Measurements from ENCODE around the gene RC3H1. TPM values are rescaled to one million over a fixed set of nuclear protein-coding genes. Genes with fewer than 3 reads are reported as not detected.

Gene RC3H1
- total RNA-seq, 1 experiment from 2014 or later: 42.1 TPM

DNA sequence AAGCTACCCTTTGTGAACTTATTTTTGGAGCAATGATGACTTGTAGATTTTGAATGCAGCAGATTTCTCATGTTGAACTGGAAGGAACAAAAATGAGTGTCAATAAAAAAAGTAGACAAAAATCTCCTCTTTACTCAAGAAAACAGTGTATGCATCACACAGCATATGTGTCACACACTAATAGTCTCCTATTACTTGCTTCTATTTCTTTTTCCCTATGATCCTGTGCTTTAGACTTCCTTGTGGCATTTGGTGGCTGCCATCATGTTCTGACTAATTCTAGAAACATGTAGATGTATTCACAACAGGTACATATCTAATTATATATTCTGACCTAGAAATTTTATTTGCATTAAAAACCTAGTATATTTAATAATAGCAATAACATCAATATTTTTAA lies 14.3 kb downstream of the RC3H1 start:
- BruUV-seq (replicated peaks): no TSS peak
- Mint-ChIP-seq H3K27me3 (ENCODE audit: unreplicated experiment) (no peaks in the 10 kb centered on the region), H3K4me1 (ENCODE audit: low read depth, unreplicated experiment) (peaks cover 21% of the 10 kb centered on the region), H3K4me3 (ENCODE audit: low read depth, unreplicated experiment) (no peak overlapping the region), H3K9me3 (ENCODE audit: low read depth, unreplicated experiment) (no peaks in the 10 kb centered on the region), H3K27ac (ENCODE audit: unreplicated experiment) (peak overlapping the region; percentile 25), H3K36me3 (ENCODE audit: insufficient read depth, unreplicated experiment) (peaks cover 13% of the 10 kb centered on the region)
- CTCF ChIA-PET: no interaction called here
- DNase-seq: no peak
- TF ChIP-seq, protein P1, sequence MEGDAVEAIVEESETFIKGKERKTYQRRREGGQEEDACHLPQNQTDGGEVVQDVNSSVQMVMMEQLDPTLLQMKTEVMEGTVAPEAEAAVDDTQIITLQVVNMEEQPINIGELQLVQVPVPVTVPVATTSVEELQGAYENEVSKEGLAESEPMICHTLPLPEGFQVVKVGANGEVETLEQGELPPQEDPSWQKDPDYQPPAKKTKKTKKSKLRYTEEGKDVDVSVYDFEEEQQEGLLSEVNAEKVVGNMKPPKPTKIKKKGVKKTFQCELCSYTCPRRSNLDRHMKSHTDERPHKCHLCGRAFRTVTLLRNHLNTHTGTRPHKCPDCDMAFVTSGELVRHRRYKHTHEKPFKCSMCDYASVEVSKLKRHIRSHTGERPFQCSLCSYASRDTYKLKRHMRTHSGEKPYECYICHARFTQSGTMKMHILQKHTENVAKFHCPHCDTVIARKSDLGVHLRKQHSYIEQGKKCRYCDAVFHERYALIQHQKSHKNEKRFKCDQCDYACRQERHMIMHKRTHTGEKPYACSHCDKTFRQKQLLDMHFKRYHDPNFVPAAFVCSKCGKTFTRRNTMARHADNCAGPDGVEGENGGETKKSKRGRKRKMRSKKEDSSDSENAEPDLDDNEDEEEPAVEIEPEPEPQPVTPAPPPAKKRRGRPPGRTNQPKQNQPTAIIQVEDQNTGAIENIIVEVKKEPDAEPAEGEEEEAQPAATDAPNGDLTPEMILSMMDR (IDR thresholded peaks at IDR 0.05; ENCODE audit: unreplicated experiment): no peak
- intact Hi-C loops (cut with micrococcal nuclease; ENCODE audit: unreplicated experiment): no loop called here

DNA sequence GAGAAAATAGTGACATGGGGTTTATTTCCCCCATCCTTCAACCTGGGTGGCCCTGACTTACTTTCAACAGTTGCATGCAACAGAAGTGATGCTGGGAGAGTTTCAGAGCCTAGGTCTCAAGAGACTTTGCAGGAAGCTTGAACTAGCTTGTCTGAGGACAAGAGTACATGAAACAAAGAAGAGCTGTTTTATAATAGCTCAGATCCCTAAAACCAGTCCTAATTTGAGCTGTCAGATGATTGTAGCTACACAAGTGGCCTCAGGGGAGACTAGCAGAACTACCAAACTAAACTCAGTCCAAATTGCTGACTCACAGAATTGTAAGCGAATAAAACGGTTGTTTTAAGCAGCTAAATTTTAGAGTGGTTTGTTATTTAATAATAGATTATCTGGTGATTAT lies 17.1 kb downstream of the RC3H1 start:
- peaks cover 21% of the 10 kb centered on the region for H3K4me1 Mint-ChIP-seq (ENCODE audit: low read depth, unreplicated experiment)
- TF ChIP-seq, protein P1 (IDR thresholded peaks at IDR 0.05; ENCODE audit: unreplicated experiment): no peak
- no peak for DNase-seq
- no peak overlapping the region for H3K4me3 Mint-ChIP-seq (ENCODE audit: low read depth, unreplicated experiment)
- no peaks in the 10 kb centered on the region for H3K9me3 Mint-ChIP-seq (ENCODE audit: low read depth, unreplicated experiment)
- CTCF ChIA-PET: interaction anchor here (0.6 kb wide), 1 partner anchor 825 kb away, joined by 3 read pairs; no protein-coding TSS in a partner anchor
- intact Hi-C loops (cut with micrococcal nuclease; ENCODE audit: unreplicated experiment): no loop called here
- H3K27me3 Mint-ChIP-seq (ENCODE audit: unreplicated experiment): no peaks in the 10 kb centered on the region
- BruUV-seq (replicated peaks): no TSS peak
- no peak overlapping the region for H3K27ac Mint-ChIP-seq (ENCODE audit: unreplicated experiment)
- H3K36me3 Mint-ChIP-seq (ENCODE audit: insufficient read depth, unreplicated experiment): peaks cover 13% of the 10 kb centered on the region

DNA sequence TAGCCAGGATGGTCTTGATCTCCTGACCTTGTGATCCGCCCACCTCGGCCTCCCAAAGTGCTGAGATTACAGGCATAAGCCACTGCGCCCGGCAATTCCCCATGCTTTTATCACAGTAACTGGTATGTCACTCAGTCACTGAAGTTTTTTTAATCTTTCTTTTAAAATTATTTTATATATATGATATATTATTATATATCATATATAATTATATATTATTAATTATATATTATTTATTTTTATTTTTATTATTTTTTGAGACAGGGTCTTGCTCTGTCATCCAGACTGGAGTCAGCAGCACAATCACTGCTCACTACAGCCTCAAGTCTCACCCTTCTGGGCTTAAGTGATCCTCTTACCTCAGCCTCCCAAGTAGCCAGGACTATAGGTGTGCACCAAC lies 18.3 kb downstream of the RC3H1 start:
- CTCF ChIA-PET: interaction anchor here (0.7 kb wide), 1 partner anchor 22 kb away, joined by 3 read pairs; no protein-coding TSS in a partner anchor
- TF ChIP-seq, protein P1 (IDR thresholded peaks at IDR 0.05; ENCODE audit: unreplicated experiment): no peak
- DNase-seq: no peak
- BruUV-seq (replicated peaks): no TSS peak
- Mint-ChIP-seq H3K4me1 (ENCODE audit: low read depth, unreplicated experiment) (peaks cover 13% of the 10 kb centered on the region), H3K27me3 (ENCODE audit: unreplicated experiment) (no peaks in the 10 kb centered on the region), H3K27ac (ENCODE audit: unreplicated experiment) (no peak overlapping the region), H3K9me3 (ENCODE audit: low read depth, unreplicated experiment) (no peaks in the 10 kb centered on the region), H3K4me3 (ENCODE audit: low read depth, unreplicated experiment) (no peak overlapping the region), H3K36me3 (ENCODE audit: insufficient read depth, unreplicated experiment) (peaks cover 13% of the 10 kb centered on the region)
- intact Hi-C loops (cut with micrococcal nuclease; ENCODE audit: unreplicated experiment): no loop called here

DNA sequence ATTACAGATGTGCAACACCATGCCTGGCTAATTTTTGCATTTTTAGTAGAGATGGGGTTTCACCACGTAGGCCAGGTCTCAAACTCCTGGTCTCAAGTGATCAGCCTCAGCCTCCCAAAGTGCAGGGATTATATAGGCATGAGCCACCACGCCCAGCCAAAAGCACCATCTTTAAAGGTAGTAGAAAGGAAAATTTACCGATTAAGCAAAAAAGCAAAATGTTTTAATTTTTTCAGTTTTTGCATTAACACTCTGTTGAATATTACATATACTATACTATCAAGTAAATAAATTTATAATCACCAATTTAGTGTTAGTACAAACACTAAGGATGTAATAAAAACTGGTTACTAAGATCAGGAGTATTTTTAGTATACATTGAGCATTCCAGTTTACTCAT lies 20.6 kb downstream of the RC3H1 start:
- BruUV-seq (replicated peaks): no TSS peak
- Mint-ChIP-seq H3K36me3 (ENCODE audit: insufficient read depth, unreplicated experiment) (peaks cover 5% of the 10 kb centered on the region), H3K9me3 (ENCODE audit: low read depth, unreplicated experiment) (no peaks in the 10 kb centered on the region), H3K4me1 (ENCODE audit: low read depth, unreplicated experiment) (no peaks in the 10 kb centered on the region), H3K27ac (ENCODE audit: unreplicated experiment) (no peak overlapping the region), H3K4me3 (ENCODE audit: low read depth, unreplicated experiment) (no peak overlapping the region), H3K27me3 (ENCODE audit: unreplicated experiment) (no peaks in the 10 kb centered on the region)
- CTCF ChIA-PET: no interaction called here
- no peak for DNase-seq
- intact Hi-C loops (cut with micrococcal nuclease; ENCODE audit: unreplicated experiment): no loop called here
- TF ChIP-seq, protein P1 (IDR thresholded peaks at IDR 0.05; ENCODE audit: unreplicated experiment): no peak
